Renal cortical epithelial cell (primary cell): ENCODE data around the gene RFXANK. TPM values are rescaled to one million over a fixed set of nuclear protein-coding genes. Genes with fewer than 3 reads are reported as not detected.
"Not testable (repeated sequence)": the region's sequence is repeated elsewhere in the genome, so short reads cannot be mapped to it uniquely, and the experiment has no call there.

Experiments
- DNase-seq: peaks from one replicate; pipeline ENCODE4 v3.0.0-alpha.2; 2011; ENCODE audit warnings: low read depth
- total RNA-seq: library from RNA; depleted of rRNA; stranded (reverse); fragments of >200 nt; gene quantifications from 2 replicates; pipeline ENCODE4 v1.2.3, GENCODE V29; 2014

Gene RFXANK
- 40.9 and 78.5 TPM in 2 replicates for total RNA-seq

- peak; percentile 96 for DNase-seq
Measured at GRCh38 chr19:19192078-19192882, at the start of gene RFXANK, which contains the start of gene BORCS8. RFXANK (plus strand) TSS chr19:19192258; CDS start chr19:19193947, 1,689 bp downstream. BORCS8 (minus strand) TSS chr19:19192152; CDS start chr19:19192117, 35 bp downstream.

GRCh38 chr19:19142347-19142746 lies 49.7 kb upstream of the RFXANK start:
- DNase-seq, result no peak

- DNase-seq, result no peak
Measured at GRCh38 chr19:19145281-19145680, 46.8 kb upstream of the RFXANK start.

- DNase-seq, result peak; percentile 25
Measured at GRCh38 chr19:19145684-19146608, 46.1 kb upstream of the RFXANK start.

GRCh38 chr19:19146865-19147264 lies 45.2 kb upstream of the RFXANK start:
- DNase-seq, result no peak

- no peak for DNase-seq
Measured at GRCh38 chr19:19147344-19147743, 44.7 kb upstream of the RFXANK start.

- DNase-seq, result not testable (repeated sequence)
Measured at GRCh38 chr19:19148504-19148903, 43.6 kb upstream of the RFXANK start.

- DNase-seq, result no peak
Measured at GRCh38 chr19:19149435-19149834, 42.6 kb upstream of the RFXANK start.

GRCh38 chr19:19151418-19151817 lies 40.6 kb upstream of the RFXANK start:
- DNase-seq, result no peak

- DNase-seq, result no peak
Measured at GRCh38 chr19:19152668-19153384, 39.2 kb upstream of the RFXANK start.

- DNase-seq, result no peak
Measured at GRCh38 chr19:19154768-19155494, 37.1 kb upstream of the RFXANK start.

- no peak for DNase-seq
Measured at GRCh38 chr19:19155495-19156219, 36.4 kb upstream of the RFXANK start.

- no peak for DNase-seq
Measured at GRCh38 chr19:19157808-19158207, 34.2 kb upstream of the RFXANK start.

GRCh38 chr19:19159534-19159933 lies 32.5 kb upstream of the RFXANK start:
- no peak for DNase-seq

- DNase-seq, result no peak
Measured at GRCh38 chr19:19160461-19161035, 31.5 kb upstream of the RFXANK start.

GRCh38 chr19:19162495-19162894 lies 29.6 kb upstream of the RFXANK start:
- no peak for DNase-seq

GRCh38 chr19:19165396-19165795 lies 26.7 kb upstream of the RFXANK start:
- DNase-seq, result no peak

GRCh38 chr19:19167612-19168011 lies 24.4 kb upstream of the RFXANK start:
- DNase-seq, result no peak

GRCh38 chr19:19169236-19170052 lies 22.6 kb upstream of the RFXANK start:
- no peak for DNase-seq
